HG03039 (cell line): Measurements from ENCODE around the gene KRAS.

ENCODE experiments used
- ATAC-seq: cut with Tn5 transposase; IDR thresholded peaks from one replicate; pipeline ENCODE4 v1.9.1; 2021; ENCODE audit warnings: mild to moderate bottlenecking, moderate library complexity; ENCODE audit not compliant: unreplicated experiment

The KRAS gene

GRCh38 chr12:25250744-25251730 is at the start of gene KRAS:
Gene KRAS, minus strand, starts transcription at chr12:25250929.
- ATAC-seq = peak; percentile 75

- no peak for ATAC-seq
Measured at GRCh38 chr12:25296381-25296780, 45.7 kb upstream of the KRAS start.

GRCh38 chr12:25295361-25295760 is 44.6 kb upstream of the KRAS start:
- no peak for ATAC-seq

GRCh38 chr12:25293653-25294052 is 42.9 kb upstream of the KRAS start:
- no peak for ATAC-seq

- peak; percentile 70 for ATAC-seq
Measured at GRCh38 chr12:25292810-25293221, 42.1 kb upstream of the KRAS start.

GRCh38 chr12:25287610-25288009 is 36.9 kb upstream of the KRAS start:
- ATAC-seq = no peak

- no peak for ATAC-seq
Measured at GRCh38 chr12:25286837-25287236, 36.1 kb upstream of the KRAS start.

GRCh38 chr12:25284024-25284423 is 33.3 kb upstream of the KRAS start:
- no peak for ATAC-seq

- ATAC-seq = no peak
Measured at GRCh38 chr12:25283006-25283405, 32.3 kb upstream of the KRAS start.

GRCh38 chr12:25280082-25280481 is 29.4 kb upstream of the KRAS start:
- ATAC-seq = no peak

- no peak for ATAC-seq
Measured at GRCh38 chr12:25278269-25278668, 27.5 kb upstream of the KRAS start.

- no peak for ATAC-seq
Measured at GRCh38 chr12:25276199-25276937, 25.6 kb upstream of the KRAS start.

- ATAC-seq = no peak
Measured at GRCh38 chr12:25271486-25272098, 20.9 kb upstream of the KRAS start.

GRCh38 chr12:25269701-25270100 is 19.0 kb upstream of the KRAS start:
- peak; percentile 67 for ATAC-seq

GRCh38 chr12:25266497-25266896 is 15.8 kb upstream of the KRAS start:
- ATAC-seq = no peak

- ATAC-seq = no peak
Measured at GRCh38 chr12:25264862-25265261, 14.1 kb upstream of the KRAS start.

- ATAC-seq = no peak
Measured at GRCh38 chr12:25264114-25264513, 13.4 kb upstream of the KRAS start.

GRCh38 chr12:25263594-25263993 is 12.9 kb upstream of the KRAS start:
- ATAC-seq = no peak

- no peak for ATAC-seq
Measured at GRCh38 chr12:25262389-25263074, 11.8 kb upstream of the KRAS start.

GRCh38 chr12:25257590-25258324 is 7.0 kb upstream of the KRAS start:
- no peak for ATAC-seq
